Adrenal gland (tissue), 5 donors: ENCODE measurements around the gene BTNL8.

Source experiments
- POLR2A ChIP-seq, 2 donors: fragments of 450-650 bp; IDR thresholded peaks; one replicate each; pipeline ENCODE4 v1.6.1; 2017; ENCODE audit warnings: antibody characterized with exemption in 2 of 2, mild to moderate bottlenecking in 2 of 2, moderate library complexity in 1 of 2
- TF ChIP-seq, protein P1 (sequence below), 6 experiments: fragments of 450-650 bp in 4 of 6; fragments of 200-600 bp in 2 of 6; sonication (generic) in 1 of 6; IDR thresholded peaks; 1 replicate in 5 of 6; 2 replicates in 1 of 6; pipeline versions ENCODE4 v1.5.1 to v1.8.0; 2016 to 2021; ENCODE audit warnings: antibody characterized with exemption in 6 of 6, mild to moderate bottlenecking in 2 of 6, moderate library complexity in 1 of 6
- donor health status: DM: no; HTN: no; CAD: no.

DNA sequence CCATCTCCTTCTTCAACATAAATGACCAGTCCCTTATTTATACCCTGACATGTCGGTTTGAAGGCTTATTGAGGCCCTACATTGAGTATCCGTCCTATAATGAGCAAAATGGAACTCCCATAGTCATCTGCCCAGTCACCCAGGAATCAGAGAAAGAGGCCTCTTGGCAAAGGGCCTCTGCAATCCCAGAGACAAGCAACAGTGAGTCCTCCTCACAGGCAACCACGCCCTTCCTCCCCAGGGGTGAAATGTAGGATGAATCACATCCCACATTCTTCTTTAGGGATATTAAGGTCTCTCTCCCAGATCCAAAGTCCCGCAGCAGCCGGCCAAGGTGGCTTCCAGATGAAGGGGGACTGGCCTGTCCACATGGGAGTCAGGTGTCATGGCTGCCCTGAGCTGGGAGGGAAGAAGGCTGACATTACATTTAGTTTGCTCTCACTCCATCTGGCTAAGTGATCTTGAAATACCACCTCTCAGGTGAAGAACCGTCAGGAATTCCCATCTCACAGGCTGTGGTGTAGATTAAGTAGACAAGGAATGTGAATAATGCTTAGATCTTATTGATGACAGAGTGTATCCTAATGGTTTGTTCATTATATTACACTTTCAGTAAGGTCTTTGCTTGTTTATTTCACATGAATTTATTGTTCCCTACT lies 51.5 kb downstream of the BTNL8 start:
- TF ChIP-seq, protein P1, sequence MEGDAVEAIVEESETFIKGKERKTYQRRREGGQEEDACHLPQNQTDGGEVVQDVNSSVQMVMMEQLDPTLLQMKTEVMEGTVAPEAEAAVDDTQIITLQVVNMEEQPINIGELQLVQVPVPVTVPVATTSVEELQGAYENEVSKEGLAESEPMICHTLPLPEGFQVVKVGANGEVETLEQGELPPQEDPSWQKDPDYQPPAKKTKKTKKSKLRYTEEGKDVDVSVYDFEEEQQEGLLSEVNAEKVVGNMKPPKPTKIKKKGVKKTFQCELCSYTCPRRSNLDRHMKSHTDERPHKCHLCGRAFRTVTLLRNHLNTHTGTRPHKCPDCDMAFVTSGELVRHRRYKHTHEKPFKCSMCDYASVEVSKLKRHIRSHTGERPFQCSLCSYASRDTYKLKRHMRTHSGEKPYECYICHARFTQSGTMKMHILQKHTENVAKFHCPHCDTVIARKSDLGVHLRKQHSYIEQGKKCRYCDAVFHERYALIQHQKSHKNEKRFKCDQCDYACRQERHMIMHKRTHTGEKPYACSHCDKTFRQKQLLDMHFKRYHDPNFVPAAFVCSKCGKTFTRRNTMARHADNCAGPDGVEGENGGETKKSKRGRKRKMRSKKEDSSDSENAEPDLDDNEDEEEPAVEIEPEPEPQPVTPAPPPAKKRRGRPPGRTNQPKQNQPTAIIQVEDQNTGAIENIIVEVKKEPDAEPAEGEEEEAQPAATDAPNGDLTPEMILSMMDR (IDR thresholded peaks at IDR 0.05) = no peak
- TF ChIP-seq POLR2A (IDR thresholded peaks at IDR 0.05) = no peak
